ENCODE results near the gene RANBP1. TPM values are rescaled to one million over a fixed set of nuclear protein-coding genes. Genes with fewer than 3 reads are reported as not detected.

Gene RANBP1
- total and polyA plus RNA-seq, 12 donors: 63.3 to 346 (median 126) TPM

GRCh38 chr22:20068640-20069039 lies 47.3 kb upstream of the RANBP1 start:
- Histone ChIP-seq H3K4me3 (no peak overlapping the region), H3K27me3 (no peaks in the 10 kb centered on the region), H3K9me3 (replicated peaks in 1 of 3) (no peaks in the 10 kb centered on the region), H3K36me3 (replicated peaks in 1 of 2) (peaks cover 0 to 15% of the 10 kb centered on the region in 2 donors), H3K4me1 (replicated peaks in 1 of 2) (no peaks in the 10 kb centered on the region), H3K27ac (no peak overlapping the region)
- WGBS, 4 donors: 93 to 94% (median 93%) methylated on average over 7 of the region's 7 CpGs
- no peak for TF ChIP-seq POLR2A (IDR thresholded peaks at IDR 0.05)
- TF ChIP-seq, protein P1, sequence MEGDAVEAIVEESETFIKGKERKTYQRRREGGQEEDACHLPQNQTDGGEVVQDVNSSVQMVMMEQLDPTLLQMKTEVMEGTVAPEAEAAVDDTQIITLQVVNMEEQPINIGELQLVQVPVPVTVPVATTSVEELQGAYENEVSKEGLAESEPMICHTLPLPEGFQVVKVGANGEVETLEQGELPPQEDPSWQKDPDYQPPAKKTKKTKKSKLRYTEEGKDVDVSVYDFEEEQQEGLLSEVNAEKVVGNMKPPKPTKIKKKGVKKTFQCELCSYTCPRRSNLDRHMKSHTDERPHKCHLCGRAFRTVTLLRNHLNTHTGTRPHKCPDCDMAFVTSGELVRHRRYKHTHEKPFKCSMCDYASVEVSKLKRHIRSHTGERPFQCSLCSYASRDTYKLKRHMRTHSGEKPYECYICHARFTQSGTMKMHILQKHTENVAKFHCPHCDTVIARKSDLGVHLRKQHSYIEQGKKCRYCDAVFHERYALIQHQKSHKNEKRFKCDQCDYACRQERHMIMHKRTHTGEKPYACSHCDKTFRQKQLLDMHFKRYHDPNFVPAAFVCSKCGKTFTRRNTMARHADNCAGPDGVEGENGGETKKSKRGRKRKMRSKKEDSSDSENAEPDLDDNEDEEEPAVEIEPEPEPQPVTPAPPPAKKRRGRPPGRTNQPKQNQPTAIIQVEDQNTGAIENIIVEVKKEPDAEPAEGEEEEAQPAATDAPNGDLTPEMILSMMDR (IDR thresholded peaks at IDR 0.05): no peak
- intact Hi-C loops (cut with DNase I): no loop called here
- no peak for DNase-seq

DNA sequence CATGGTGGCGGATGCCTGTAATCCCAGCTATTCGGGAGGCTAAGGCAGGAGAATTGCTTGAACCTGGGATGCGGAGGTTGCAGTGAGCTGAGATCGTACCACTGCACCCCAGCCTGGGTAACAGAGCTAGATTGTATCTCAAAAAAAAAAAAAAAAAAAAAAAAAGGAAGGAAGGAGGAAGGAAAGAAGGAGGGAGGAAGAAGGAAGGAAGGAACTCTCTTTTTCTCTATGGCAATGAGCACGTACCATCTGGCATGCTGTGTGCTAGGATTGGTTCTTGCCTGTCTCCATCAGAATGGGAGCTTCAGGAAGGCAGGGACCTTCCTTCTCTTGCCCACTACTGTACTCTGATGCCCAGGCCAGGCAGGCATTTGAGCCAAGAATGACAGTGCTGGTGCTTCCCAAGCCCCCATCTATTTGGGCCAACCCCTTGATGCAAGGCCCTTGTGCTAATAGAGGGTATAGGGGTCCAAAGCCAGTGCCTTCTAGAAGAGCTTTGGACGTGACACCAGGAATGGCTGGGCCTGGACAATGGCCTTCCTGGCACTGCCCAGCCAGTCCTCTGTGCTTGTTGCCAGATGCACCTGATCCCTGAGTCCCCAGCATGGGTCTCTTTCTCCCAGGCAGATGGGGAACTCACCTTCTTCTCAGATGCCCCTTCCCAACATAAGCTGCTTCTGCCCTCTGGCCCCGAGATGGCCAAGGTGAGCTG lies 46.4 kb upstream of the RANBP1 start:
- H3K27me3 ChIP-seq: no peaks in the 10 kb centered on the region
- peaks cover 0 to 6% of the 10 kb centered on the region in 2 donors for H3K36me3 ChIP-seq (replicated peaks in 1 of 2)
- H3K9me3 ChIP-seq (replicated peaks in 1 of 3): no peaks in the 10 kb centered on the region
- WGBS, 4 donors: 84 to 93% (median 87%) methylated on average over 6 to 7 of the region's 7 CpGs
- no peak overlapping the region for H3K27ac ChIP-seq
- intact Hi-C loops (cut with DNase I): loop anchor here in 1 of 2 donors (2.0 kb wide), 1 partner anchor 37 kb away; no protein-coding TSS in a partner anchor
- no peak for DNase-seq
- no peaks in the 10 kb centered on the region for H3K4me1 ChIP-seq (replicated peaks in 1 of 2)
- H3K4me3 ChIP-seq: no peak overlapping the region
- TF ChIP-seq, protein P1 (IDR thresholded peaks at IDR 0.05): no peak
- TF ChIP-seq POLR2A (IDR thresholded peaks at IDR 0.05): no peak

GRCh38 chr22:20071524-20071972 lies 44.4 kb upstream of the RANBP1 start:
- no peak overlapping the region for H3K27ac ChIP-seq
- TF ChIP-seq, protein P1 (IDR thresholded peaks at IDR 0.05): no peak
- TF ChIP-seq POLR2A (IDR thresholded peaks at IDR 0.05): no peak
- intact Hi-C loops (cut with DNase I): loop anchor here in 1 of 2 donors (2.0 kb wide), 1 partner anchor 35 kb away; no protein-coding TSS in a partner anchor
- H3K27me3 ChIP-seq: no peaks in the 10 kb centered on the region
- H3K4me3 ChIP-seq: no peak overlapping the region
- H3K4me1 ChIP-seq (replicated peaks in 1 of 2): no peaks in the 10 kb centered on the region
- 83 to 89% (median 87%) methylated on average over 8 of the region's 8 CpGs for WGBS, 4 donors
- DNase-seq: no peak
- no peaks in the 10 kb centered on the region for H3K9me3 ChIP-seq (replicated peaks in 1 of 3)
- no peaks in the 10 kb centered on the region for H3K36me3 ChIP-seq (replicated peaks in 1 of 2)

DNA sequence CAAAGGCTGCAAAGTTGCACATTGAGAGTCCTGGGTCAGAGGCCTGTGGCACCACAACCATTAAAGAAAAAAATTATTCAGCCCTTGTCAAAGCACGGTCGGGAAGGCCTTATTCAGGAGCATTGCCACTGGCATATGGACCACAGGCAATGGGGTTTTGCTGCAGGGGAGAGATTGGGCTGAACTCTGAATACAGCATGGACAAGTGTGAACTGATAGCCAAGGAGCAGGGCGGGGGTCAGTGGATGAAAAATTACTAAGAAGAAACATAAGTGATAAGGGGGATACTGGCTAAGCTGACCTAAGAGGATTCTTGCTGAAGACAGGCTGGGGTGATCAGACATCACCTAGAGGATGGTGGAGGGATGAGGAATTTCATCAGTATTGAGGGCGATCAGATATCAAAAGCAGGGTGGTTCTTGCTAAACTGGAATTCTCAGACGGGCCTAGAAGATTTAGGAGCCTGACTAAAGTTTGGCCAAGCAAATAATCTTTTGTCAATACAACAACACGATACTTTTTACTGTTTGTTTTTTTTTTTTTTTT lies 39.2 kb upstream of the RANBP1 start:
- no peak overlapping the region for H3K27ac ChIP-seq
- intact Hi-C loops (cut with DNase I): no loop called here
- no peak overlapping the region for H3K4me3 ChIP-seq
- H3K36me3 ChIP-seq (replicated peaks in 1 of 2): no peaks in the 10 kb centered on the region
- no peaks in the 10 kb centered on the region for H3K9me3 ChIP-seq (replicated peaks in 1 of 3)
- no peaks in the 10 kb centered on the region for H3K27me3 ChIP-seq
- 61 to 69% (median 64%) methylated on average over 6 of the region's 6 CpGs for WGBS, 4 donors
- DNase-seq: no peak
- TF ChIP-seq, protein P1 (IDR thresholded peaks at IDR 0.05): no peak
- no peak for TF ChIP-seq POLR2A (IDR thresholded peaks at IDR 0.05)
- peaks cover 10 to 12% of the 10 kb centered on the region in 2 donors for H3K4me1 ChIP-seq (replicated peaks in 1 of 2)

Measured in adrenal gland (tissue), 12 donors.